Raji (cell line): ENCODE data around the gene FTSJ1.

ENCODE experiments used
- POLR2A ChIP-seq: IDR thresholded peaks from 2 replicates; pipeline ENCODE4 v1.6.1; 2011; ENCODE audit warnings: low read depth, low read length, control low read depth; ENCODE audit not compliant: insufficient read depth

Gene FTSJ1

DNA sequence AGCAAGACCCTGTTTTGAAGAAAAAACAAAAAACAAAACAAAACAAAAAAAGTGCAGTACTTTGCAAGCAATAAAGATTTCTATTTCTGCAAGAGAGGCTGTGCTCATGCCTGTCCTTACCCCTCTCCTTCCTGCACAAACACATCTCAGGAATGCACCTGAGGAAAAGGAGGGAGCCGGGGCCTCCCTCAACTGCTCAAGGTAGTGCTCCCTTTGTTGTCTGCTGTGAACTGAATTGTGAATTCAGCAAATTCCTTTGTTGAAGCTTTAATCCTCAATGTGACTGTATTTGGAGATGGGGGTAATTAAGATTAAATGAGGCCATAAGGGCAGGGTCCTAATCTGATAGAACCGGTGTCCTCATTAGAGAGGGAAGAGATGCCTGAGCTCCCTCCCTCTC is 13.9 kb downstream of the FTSJ1 start:
- no peak for TF ChIP-seq POLR2A

DNA sequence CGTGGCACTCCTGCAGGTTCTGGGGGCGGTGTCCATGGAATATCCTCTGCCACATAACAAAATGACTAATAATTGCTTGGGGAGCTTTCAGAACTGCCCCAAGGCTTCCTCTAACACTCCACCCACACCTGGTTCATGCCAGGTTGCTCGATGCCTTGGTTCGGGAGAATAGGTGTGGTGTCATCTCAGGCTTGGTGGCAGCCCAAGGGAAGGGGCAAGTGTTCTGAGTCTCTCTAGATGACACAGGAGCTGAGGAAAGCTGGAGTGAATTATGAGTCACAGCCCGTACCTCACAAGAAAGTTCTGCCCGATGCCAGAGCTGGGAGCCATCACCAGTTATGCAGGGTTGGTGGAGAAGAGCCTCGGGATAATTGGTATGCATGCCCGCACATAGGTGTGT is 14.7 kb downstream of the FTSJ1 start:
- TF ChIP-seq POLR2A = no peak

DNA sequence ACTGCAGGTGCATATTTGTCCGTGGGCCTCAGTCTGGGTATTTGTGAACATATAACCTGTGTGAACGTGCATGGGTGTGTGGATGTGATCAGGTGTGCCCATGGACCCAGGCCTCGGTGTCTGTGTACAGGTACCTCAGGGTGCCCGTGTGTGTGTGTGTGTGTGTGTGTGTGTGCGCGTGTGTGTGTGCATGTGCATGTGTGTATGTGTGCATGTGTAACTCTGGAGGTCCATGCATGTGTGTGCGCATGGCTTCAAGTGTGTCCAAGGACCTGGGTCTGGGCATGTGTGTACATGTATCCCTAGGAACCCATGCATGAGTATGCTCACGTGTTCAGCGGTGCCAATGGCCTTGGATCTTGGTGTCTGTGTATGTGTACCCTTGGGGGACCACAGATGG is 15.8 kb downstream of the FTSJ1 start:
- no peak for TF ChIP-seq POLR2A

DNA sequence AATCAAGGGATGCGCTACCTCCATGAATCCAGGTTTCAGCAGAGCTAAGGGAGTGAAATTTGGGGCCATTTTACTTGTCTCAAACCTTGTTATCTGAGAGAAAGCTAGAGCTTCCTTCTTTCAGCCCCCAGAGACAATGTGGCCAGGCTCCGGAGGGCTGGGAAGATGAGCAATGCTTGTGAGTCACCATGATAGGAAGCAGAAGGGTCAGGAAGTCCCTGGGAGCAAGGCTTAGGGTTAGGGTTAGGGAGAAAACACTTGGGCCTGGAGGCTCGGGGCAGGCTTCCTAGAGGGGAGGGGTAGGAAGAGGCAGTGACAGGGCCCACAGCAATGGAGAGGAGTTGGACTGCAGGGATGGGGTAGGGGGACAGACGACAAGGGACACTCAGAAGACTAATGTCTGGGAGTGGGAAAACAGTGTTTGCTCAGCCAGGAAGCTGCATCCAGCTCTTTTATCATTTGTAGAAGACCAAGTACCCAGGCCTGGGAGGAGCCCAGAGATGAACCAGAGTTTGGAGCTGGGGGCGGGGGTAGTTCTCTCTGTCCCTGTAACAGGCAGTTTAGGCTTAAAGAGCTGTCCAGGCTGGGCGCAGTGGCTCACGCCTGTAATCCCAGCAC is 16.4 kb downstream of the FTSJ1 start:
- no peak for TF ChIP-seq POLR2A

DNA sequence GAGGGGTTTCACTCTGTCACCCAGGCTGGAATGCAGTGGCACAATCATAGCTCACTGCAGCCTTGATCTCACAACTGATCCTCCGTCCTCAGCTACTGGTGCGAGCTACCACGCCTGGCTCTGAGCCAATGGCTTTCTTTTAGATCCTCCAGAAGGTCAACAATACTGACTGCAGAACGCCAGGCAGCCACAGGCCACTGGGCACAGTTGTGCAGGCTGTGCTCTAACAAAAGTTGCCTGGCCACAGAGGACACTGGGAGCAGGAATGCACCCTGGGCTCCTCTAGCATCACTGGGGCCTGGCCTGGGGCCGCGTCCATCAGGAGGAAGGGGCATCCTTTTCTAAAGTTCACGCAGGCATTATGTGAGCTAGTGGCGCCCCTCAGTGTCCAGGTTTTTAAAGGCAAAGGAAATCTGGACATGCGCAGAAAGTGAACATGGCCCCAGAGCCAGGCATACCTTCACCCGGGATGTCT is 17.9 kb downstream of the FTSJ1 start:
- no peak for TF ChIP-seq POLR2A

DNA sequence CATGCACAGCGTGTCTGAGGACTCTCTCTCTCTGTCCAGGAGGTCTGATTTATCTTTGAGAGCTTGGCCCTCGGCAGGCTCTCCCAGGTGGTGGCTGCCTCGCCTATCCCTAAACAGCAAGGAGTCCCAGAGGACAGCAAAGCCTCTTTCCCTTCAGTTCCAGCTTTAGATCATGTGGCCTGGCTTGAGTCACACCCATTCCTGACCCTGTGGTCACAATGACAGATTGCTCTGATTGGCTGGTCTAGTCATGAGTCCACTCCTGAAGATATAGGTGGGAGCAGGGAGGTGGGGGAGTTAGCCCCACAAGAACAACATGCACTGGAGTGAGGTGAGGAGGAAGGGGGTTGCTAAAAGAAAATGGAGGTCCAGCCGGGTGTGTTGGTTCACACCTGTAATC is 20.7 kb downstream of the FTSJ1 start:
- TF ChIP-seq POLR2A = no peak

DNA sequence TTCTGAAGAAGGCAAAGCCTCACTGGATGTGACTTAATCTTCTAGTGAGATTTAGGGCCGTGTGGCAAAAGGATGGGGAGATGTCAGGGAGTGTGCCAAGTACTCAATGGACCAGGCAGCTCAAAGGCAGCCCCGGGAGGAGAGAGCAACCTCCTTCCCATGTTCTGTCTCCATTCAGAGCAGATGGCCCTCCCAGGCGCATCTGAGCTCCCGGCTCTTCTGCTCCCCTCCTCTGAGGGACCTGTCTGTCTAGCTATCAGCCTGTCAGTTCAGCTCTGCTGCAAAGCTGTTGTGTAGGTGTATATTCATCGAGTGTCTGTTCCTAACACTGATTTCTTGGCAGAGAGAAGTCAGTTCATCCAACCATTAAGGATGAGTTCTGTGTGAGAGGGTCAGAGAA is 21.9 kb downstream of the FTSJ1 start:
- TF ChIP-seq POLR2A = no peak

DNA sequence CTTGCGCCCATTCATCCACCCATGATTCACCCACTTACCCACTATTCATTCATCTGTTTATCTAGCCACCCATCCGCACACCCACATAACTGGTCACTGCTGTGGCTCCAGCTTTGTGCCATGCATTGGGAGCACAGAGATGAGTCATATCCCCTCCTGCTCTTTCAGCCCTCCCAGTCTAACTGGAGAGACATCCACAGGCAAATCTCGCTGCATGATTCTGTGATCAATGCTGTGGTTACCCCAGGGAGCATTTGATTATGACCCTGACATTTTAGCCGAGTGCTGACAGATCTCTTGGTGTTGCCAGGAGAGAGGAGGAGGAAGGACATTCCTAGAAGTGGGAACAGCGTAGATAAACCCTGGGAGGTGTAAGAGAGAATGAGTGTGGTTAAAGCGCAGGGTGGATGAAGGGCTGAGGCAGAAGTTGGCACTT is 22.4 kb downstream of the FTSJ1 start:
- TF ChIP-seq POLR2A = no peak

DNA sequence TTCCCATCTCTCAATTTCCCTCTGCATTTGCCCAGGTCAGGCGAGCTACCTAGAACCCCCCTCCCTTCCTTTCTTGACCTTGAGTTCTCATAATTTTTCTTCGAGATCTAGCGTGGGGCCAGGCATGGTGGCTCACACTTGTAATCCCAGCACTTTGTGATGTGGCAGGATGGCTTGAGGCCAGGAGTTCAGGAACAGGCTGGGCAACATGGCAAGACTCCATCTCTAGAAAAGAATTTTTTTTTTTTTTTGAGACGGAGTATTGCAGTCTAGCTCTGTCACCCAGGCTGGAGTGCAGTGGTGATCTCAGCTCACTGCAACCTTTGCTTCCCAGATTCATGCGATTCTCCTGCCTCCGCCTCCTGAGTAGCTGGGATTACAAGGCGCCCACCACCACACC is 28.3 kb downstream of the FTSJ1 start:
- TF ChIP-seq POLR2A = no peak

DNA sequence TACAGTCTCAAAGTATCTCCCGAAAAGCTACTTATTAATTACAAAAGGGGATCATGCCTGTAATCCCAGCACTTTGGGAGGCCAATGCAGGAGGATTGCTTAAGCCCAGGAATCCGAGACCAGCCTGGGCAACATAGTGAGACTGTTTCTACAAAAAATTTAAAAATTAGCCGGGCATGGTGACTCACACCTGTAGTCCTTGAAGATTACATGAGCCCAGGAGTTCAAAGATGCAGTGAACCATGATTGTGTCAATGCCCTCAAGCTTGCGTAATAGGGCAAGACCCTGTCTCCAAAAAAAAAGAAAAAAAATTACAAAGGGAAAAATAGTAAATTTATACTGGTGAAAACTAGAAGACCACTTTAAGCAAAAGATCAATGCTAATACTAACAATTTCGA is 29.5 kb downstream of the FTSJ1 start:
- TF ChIP-seq POLR2A = no peak

DNA sequence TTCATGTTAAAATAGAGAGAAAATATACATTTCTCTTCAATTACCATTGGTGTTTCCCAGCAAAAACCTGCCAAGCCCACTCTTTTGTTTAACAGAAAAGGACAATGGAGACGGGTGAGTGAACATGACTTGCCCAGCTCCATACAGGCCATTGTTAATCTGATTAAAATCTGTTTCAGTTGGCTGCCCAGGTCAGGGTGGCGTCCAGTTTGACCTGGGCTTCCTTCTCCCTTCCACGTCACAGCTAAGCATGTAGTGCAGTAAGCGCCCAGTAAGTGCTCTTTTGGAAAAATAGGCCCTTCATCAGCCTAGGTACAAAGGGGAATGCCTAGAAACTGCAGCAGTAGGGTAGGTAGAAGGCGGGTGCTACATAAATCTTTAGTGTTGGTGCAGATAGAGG is 31.2 kb downstream of the FTSJ1 start:
- TF ChIP-seq POLR2A = no peak

DNA sequence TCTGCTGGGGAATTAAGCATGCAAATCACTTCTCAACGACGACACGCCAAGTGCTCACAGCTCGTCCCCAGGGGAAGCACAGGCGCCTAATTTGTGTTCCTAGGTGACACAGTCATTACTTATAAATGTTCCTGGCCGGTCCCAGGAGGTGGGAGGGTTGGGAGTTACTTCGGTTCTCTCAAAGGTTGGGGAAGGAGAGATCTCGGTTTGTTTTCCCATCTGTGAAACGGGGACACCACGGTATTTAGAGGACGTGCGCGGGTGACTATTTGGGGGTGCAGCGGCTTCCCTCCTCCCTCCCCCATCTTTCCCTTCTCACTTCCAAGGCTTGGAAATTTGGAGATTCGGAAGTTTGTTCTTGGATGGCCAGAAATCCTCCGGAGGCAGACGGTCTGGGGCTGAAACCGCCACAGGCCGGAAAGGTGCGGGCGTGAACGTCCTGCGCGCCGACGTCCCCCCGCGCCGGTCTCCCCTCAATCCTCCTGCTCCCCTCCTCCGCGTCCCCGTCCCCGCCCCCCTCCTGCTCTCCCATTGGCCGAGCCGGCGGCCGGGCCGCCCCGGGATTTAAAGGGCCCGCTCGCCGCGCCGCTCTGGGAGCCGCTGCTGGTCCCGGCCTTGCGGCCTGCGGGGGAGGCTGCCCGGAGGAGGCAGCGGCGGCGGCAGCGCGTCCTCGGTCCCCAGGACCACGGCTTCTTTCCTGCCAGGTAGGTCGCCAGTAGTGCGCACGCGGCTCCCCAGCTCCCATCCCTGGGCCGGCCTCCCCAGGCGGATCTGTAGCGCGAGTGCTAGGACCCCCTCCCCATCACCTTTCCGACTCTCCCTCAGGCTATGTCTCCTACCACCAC is 32.6 kb downstream of the FTSJ1 start, which contains the start of gene PORCN:
Gene PORCN, plus strand, starts transcription at position 593 of the 845 bp plus-strand sequence. CDS start 829 bp downstream, outside the sequence.
- peak; percentile 53; the same call in 1 of the 2 replicates for TF ChIP-seq POLR2A

DNA sequence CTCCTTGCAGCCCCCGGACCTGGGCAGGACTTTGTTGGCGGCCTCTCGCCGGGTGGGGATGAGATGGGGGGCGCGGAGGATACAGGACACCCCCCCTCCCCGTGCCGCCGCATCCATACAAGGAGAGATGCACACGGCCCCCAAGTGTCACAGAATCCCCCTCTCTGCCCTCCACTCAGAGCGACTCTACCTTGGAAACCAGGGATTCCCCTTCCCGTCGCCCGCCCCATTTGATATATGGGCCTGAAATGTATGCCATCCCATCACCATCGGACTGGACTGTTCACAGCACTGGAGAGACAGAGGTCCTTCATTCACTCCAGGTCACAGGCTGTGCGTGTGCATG is 33.2 kb downstream of the FTSJ1 start:
- TF ChIP-seq POLR2A = no peak

DNA sequence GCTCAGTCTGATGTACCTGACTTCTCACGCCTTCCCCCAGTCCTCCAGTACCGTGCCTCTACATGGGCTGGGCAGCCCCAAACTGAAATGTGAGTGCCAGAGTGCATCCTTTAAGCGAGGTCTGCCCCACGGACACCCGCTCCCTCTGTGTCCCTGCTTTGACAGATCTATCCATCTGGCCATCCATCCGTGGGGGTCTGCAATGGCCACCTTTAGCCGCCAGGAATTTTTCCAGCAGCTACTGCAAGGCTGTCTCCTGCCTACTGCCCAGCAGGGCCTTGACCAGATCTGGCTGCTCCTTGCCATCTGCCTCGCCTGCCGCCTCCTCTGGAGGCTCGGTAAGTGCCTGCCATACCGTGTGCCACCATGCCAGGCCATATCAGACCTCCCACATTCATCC is 33.6 kb downstream of the FTSJ1 start:
- no peak for TF ChIP-seq POLR2A

DNA sequence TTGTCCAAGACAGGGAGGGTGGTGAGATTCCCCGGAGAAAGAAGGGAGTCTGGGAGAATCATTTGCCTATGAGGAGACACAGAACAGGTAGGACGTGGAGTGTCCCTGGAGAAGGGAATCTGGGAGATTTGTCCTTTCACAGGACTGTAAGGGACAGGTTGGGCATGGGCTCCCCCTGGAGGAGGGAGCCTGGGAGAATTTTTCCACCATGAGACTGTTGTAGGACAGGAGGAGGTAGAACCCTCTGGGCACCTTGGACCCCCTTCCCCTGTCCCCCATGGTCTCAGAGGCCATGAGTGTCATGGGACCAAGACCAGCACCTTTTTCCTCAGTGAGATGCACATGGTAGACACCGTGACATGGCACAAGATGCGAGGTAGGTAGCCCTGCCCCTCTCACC is 35.6 kb downstream of the FTSJ1 start:
- no peak for TF ChIP-seq POLR2A

DNA sequence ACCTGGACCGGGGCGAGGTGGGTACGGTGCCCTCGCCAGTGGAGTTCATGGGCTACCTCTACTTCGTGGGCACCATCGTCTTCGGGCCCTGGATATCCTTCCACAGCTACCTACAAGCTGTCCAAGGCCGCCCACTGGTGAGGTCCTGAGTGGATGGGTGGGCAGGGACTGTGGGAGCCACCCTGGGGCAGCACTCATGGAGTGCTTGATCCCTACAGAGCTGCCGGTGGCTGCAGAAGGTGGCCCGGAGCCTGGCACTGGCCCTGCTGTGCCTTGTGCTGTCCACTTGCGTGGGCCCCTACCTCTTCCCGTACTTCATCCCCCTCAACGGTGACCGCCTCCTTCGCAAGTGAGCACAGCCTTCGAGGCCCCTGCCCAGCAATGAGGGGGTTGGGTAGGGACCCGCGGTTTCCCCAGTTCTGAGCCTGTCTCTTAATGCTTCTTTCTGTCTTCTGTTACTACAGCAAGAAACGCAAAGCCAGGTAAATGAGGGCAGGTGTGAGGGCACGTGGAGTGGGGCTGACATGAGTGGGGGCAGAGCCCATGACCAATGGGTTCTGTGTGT is 36.5 kb downstream of the FTSJ1 start:
- TF ChIP-seq POLR2A = no peak

DNA sequence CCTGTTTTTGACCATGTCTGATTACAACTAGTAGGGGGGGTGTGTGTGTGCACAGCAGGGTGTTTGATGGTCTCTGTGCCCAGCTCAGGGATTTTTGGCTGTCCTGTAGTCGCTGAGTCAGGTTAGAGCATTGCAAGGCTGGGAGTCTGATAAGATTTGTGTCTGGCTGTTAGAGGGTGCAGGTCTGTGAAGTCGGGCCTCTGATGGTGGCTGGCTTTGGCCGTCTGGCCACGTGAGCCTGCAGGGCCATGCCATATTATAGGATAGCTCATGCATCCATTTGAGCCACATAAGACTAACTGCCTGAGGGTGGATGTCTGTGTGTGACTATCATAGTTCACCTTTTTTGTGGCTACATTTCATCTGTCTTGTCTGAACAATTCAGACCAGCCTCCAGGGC is 37.7 kb downstream of the FTSJ1 start:
- no peak for TF ChIP-seq POLR2A
